Transverse colon (tissue), 3 donors: Measurements from ENCODE around the gene DCDC2C.

Source experiments
- EP300 ChIP-seq: sonication (generic); formaldehyde crosslinking; IDR thresholded peaks from one replicate; pipeline ENCODE4 v1.6.1; 2017; ENCODE audit warnings: antibody characterized with exemption, low read depth
- TF ChIP-seq, protein P1 (sequence below), 5 experiments: fragments of 200-600 bp in 3 of 5; fragments of 450-650 bp in 2 of 5; sonication (generic) in 3 of 5; IDR thresholded peaks; 1 replicate in 2 of 5; 2 replicates in 3 of 5; pipeline ENCODE4 v1.5.1; 2016 to 2017; ENCODE audit warnings: antibody characterized with exemption in 5 of 5, inconsistent platforms in 3 of 5, mild to moderate bottlenecking in 2 of 5, moderate library complexity in 1 of 5

DNA sequence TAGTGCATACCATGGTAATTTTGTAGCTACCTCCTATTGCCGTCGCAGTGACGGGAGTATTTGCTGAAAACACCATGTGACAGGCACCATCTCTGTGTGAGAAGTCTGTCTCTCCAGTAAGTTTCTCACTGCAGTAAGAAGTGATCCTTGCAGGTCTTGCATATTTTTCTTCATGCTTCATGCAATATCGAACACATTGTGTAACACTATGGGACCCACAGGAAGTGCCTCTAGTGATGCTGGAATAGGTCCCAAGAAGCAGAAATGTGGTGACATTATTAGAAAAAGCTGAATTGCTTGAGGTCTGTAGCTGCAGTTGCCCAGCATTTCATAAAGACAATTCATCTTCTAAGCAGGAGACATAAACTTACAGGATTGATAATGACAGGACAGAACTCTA is 167.6 kb downstream of the DCDC2C start:
- TF ChIP-seq, protein P1, sequence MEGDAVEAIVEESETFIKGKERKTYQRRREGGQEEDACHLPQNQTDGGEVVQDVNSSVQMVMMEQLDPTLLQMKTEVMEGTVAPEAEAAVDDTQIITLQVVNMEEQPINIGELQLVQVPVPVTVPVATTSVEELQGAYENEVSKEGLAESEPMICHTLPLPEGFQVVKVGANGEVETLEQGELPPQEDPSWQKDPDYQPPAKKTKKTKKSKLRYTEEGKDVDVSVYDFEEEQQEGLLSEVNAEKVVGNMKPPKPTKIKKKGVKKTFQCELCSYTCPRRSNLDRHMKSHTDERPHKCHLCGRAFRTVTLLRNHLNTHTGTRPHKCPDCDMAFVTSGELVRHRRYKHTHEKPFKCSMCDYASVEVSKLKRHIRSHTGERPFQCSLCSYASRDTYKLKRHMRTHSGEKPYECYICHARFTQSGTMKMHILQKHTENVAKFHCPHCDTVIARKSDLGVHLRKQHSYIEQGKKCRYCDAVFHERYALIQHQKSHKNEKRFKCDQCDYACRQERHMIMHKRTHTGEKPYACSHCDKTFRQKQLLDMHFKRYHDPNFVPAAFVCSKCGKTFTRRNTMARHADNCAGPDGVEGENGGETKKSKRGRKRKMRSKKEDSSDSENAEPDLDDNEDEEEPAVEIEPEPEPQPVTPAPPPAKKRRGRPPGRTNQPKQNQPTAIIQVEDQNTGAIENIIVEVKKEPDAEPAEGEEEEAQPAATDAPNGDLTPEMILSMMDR (IDR thresholded peaks at IDR 0.05): no peak
- no peak for TF ChIP-seq EP300
